Head of caudate nucleus (tissue), 42 donors: ENCODE results near the gene TNIK.

ENCODE experiments used
- DNase-seq, 42 donors: peaks; one replicate each; pipeline versions ENCODE4 v3.0.0 to v3.0.0-alpha.2; 2020 to 2021; ENCODE audit warnings: mixed read lengths in 7 of 42
- intact Hi-C: fragments of 100-400 bp; cut with DNase I; formaldehyde crosslinking; loops from one replicate; pipeline ENCODE4 v1.15.0; 2022

TNIK gene

GRCh38 chr3:171159024-171159821, 301.0 kb downstream of the TNIK start:
- DNase-seq, result peak in 36 of 42 donors; percentile 24 to 85 (median 58)
- intact Hi-C loops, result no loop called here

GRCh38 chr3:171157980-171158379, 302.2 kb downstream of the TNIK start:
- intact Hi-C loops, result no loop called here
- no peak for DNase-seq

GRCh38 chr3:171157286-171157685, 302.9 kb downstream of the TNIK start:
- DNase-seq, result peak; percentile 30 to 89 (median 72)
- intact Hi-C loops, result no loop called here

- intact Hi-C loops, result no loop called here
- DNase-seq, result no peak
These were observed 303.7 kb downstream of the TNIK start for GRCh38 chr3:171156401-171157010.

GRCh38 chr3:171155122-171155700, 305.0 kb downstream of the TNIK start:
- intact Hi-C loops, result no loop called here
- DNase-seq, result no peak

- DNase-seq, result no peak
- intact Hi-C loops, result no loop called here
These were observed 309.3 kb downstream of the TNIK start for GRCh38 chr3:171150945-171151344.

GRCh38 chr3:171149526-171150116, 310.6 kb downstream of the TNIK start:
- no peak for DNase-seq
- intact Hi-C loops, result no loop called here

- intact Hi-C loops, result no loop called here
- no peak for DNase-seq
These were observed 314.4 kb downstream of the TNIK start for GRCh38 chr3:171145798-171146197.

- DNase-seq, result no peak
- intact Hi-C loops, result no loop called here
These were observed 317.2 kb downstream of the TNIK start for GRCh38 chr3:171142985-171143384.

GRCh38 chr3:171140246-171140645, 320.0 kb downstream of the TNIK start:
- DNase-seq, result no peak
- intact Hi-C loops, result no loop called here

GRCh38 chr3:171138027-171138426, 322.2 kb downstream of the TNIK start:
- DNase-seq, result no peak
- intact Hi-C loops, result no loop called here

- no peak for DNase-seq
- intact Hi-C loops, result no loop called here
These were observed 324.7 kb downstream of the TNIK start for GRCh38 chr3:171135549-171135948.

- intact Hi-C loops, result no loop called here
- DNase-seq, result no peak
These were observed 326.2 kb downstream of the TNIK start for GRCh38 chr3:171133796-171134569.

- DNase-seq, result no peak
- intact Hi-C loops, result no loop called here
These were observed 326.9 kb downstream of the TNIK start for GRCh38 chr3:171133337-171133736.

GRCh38 chr3:171132873-171133272, 327.3 kb downstream of the TNIK start:
- no peak for DNase-seq
- intact Hi-C loops, result no loop called here

GRCh38 chr3:171129827-171130226, 330.4 kb downstream of the TNIK start:
- intact Hi-C loops, result no loop called here
- no peak for DNase-seq

- no peak for DNase-seq
- intact Hi-C loops, result no loop called here
These were observed 332.6 kb downstream of the TNIK start for GRCh38 chr3:171127611-171128010.

- intact Hi-C loops, result no loop called here
- DNase-seq, result no peak
These were observed 333.6 kb downstream of the TNIK start for GRCh38 chr3:171126478-171127209.

- DNase-seq, result no peak
- intact Hi-C loops, result no loop called here
These were observed 335.2 kb downstream of the TNIK start for GRCh38 chr3:171125010-171125409.
